GM12878 (cell line): ENCODE data around the gene RPS6KA5. TPM values are rescaled to one million over a fixed set of nuclear protein-coding genes. Genes with fewer than 3 reads are reported as not detected.

Source experiments
- ATAC-seq: fragments of 200-7000 bp; cut with Tn5 transposase; 3 replicates; pipeline ENCODE4 v1.9.1; 2020; ENCODE audit warnings: mild to moderate bottlenecking, moderate library complexity
- BruUV-seq: library from RNA; stranded (reverse); fragments of 400-500 nt; replicated peaks from 2 replicates; lab custom pipeline; 2021; lab: Mats Ljungman, UMichigan
- CTCF ChIA-PET: fragments of 300-600 bp; sonication (Branson Sonifier 250); formaldehyde crosslinking; extraction: SDS; loops from one replicate; lab custom pipeline; 2021; ENCODE audit warnings: inconsistent platforms; lab: Yijun Ruan, JAX
- POLR2A ChIA-PET: fragments of 350-600 bp; formaldehyde crosslinking; extraction: SDS; loops from one replicate; lab custom pipeline; 2021; ENCODE audit warnings: inconsistent platforms; lab: Charles Lee
- RAD21 ChIA-PET: fragments of 300-600 bp; sonication (Branson Sonifier 250); formaldehyde crosslinking; loops from one replicate; lab custom pipeline; 2023; ENCODE audit warnings: antibody characterized with exemption; ENCODE audit not compliant: unreplicated experiment; lab: Charles Lee
- SMC1A ChIA-PET: fragments of 300-600 bp; sonication (Branson Sonifier 250); formaldehyde crosslinking; loops from one replicate; lab custom pipeline; 2023; ENCODE audit not compliant: unreplicated experiment, uncharacterized antibody; lab: Charles Lee
- DNase-seq: peaks from one replicate; pipeline ENCODE4 v3.0.0-alpha.2; 2011; ENCODE audit warnings: low read depth, low spot score
- FAIRE-seq: peaks from 3 replicates; lab custom pipeline; 2011; peaks lifted over from hg19 to GRCh38; lab: Jason Lieb, UNC
- H2AFZ ChIP-seq: 2 replicates; pipeline ENCODE4 v1.6.0; 2011; ENCODE audit warnings: low read depth, low read length, control low read depth; ENCODE audit not compliant: control insufficient read depth
- H3K27ac ChIP-seq: 2 replicates; pipeline ENCODE4 v1.5.1; 2011; ENCODE audit warnings: control low read depth; ENCODE audit not compliant: control insufficient read depth, insufficient read depth
- H3K27me3 ChIP-seq, 2 experiments: replicated peaks in 1 of 2; 2 replicates each; pipeline versions ENCODE4 v1.6.0 to v1.6.1; 2011; ENCODE audit warnings: low read length in 1 of 2; ENCODE audit not compliant: control insufficient read depth in 2 of 2, insufficient read depth in 2 of 2
- H3K36me3 ChIP-seq, 2 experiments: 2 replicates each; pipeline ENCODE4 v1.5.1; 2011; ENCODE audit warnings: low read length in 1 of 2; ENCODE audit not compliant: control insufficient read depth in 2 of 2, insufficient read depth in 2 of 2
- H3K4me1 ChIP-seq: 2 replicates; pipeline ENCODE4 v1.6.1; 2011; ENCODE audit warnings: mild to moderate bottlenecking, low read length, moderate library complexity, mixed read lengths; ENCODE audit not compliant: control insufficient read depth, insufficient read depth
- H3K4me2 ChIP-seq: 2 replicates; pipeline ENCODE4 v1.6.0; 2011; ENCODE audit warnings: control low read depth; ENCODE audit not compliant: control insufficient read depth, insufficient read depth
- H3K4me3 ChIP-seq: fragments of 200-600 bp; sonication (generic); 2 replicates; pipeline ENCODE4 v1.5.1; 2016
- H3K79me2 ChIP-seq: 2 replicates; pipeline ENCODE4 v1.6.0; 2011; ENCODE audit warnings: low read length; ENCODE audit not compliant: control insufficient read depth, insufficient read depth
- H3K9ac ChIP-seq: 2 replicates; pipeline ENCODE4 v1.8.0; 2011; ENCODE audit warnings: low read length, control low read depth, mixed read lengths; ENCODE audit not compliant: control insufficient read depth, insufficient read depth
- H3K9me3 ChIP-seq: replicated peaks from 3 replicates; pipeline ENCODE4 v1.5.1; 2011; ENCODE audit warnings: mild to moderate bottlenecking, low read length; ENCODE audit not compliant: control insufficient read depth, insufficient read depth
- H4K20me1 ChIP-seq: 2 replicates; pipeline ENCODE4 v1.6.0; 2011; ENCODE audit not compliant: control insufficient read depth, insufficient read depth
- ATF7 ChIP-seq: fragments of 450-650 bp; IDR thresholded peaks from 2 replicates; pipeline ENCODE4 v1.6.1; 2016; ENCODE audit warnings: low read depth, mild to moderate bottlenecking
- BACH1 ChIP-seq: fragments of 450-650 bp; IDR thresholded peaks from 2 replicates; pipeline ENCODE4 v1.6.1; 2017; ENCODE audit warnings: mild to moderate bottlenecking, borderline replicate concordance
- CHD1 ChIP-seq: IDR thresholded peaks from 2 replicates; pipeline ENCODE4 v1.6.1; 2012; ENCODE audit warnings: low read depth, low read length, improper control_type of control experiment
- HDGF ChIP-seq: fragments of 450-650 bp; IDR thresholded peaks from 2 replicates; pipeline ENCODE4 v1.6.1; 2016; ENCODE audit warnings: antibody characterized with exemption
- KLF5 ChIP-seq: fragments of 450-650 bp; IDR thresholded peaks from 2 replicates; pipeline ENCODE4 v1.6.1; 2014; ENCODE audit warnings: mild to moderate bottlenecking; ENCODE audit not compliant: partially characterized antibody
- NFYA ChIP-seq: IDR thresholded peaks from 2 replicates; pipeline ENCODE4 v1.6.1; 2011; ENCODE audit warnings: low read depth, mild to moderate bottlenecking, low read length, improper control_type of control experiment, borderline replicate concordance
- NRF1 ChIP-seq: conservative IDR thresholded peaks from 2 replicates; pipeline ENCODE4 v1.6.1; 2011; ENCODE audit warnings: mild to moderate bottlenecking, low read depth, low read length, improper control_type of control experiment
- POLR2AphosphoS2 ChIP-seq: IDR thresholded peaks from 2 replicates; pipeline ENCODE4 v1.6.1; 2011; ENCODE audit warnings: low read depth, mild to moderate bottlenecking, low read length, improper control_type of control experiment, moderate library complexity
- RAD51 ChIP-seq: fragments of 450-650 bp; IDR thresholded peaks from 2 replicates; pipeline ENCODE4 v1.6.1; 2016; ENCODE audit warnings: moderate library complexity, mild to moderate bottlenecking, inconsistent platforms
- RBBP5 ChIP-seq: fragments of 200-600 bp; sonication (generic); conservative IDR thresholded peaks from 2 replicates; pipeline ENCODE4 v1.6.1; 2016
- RCOR1 ChIP-seq: conservative IDR thresholded peaks from 2 replicates; pipeline ENCODE4 v1.6.1; 2012; ENCODE audit warnings: low read depth, low read length, improper control_type of control experiment
- SIN3A ChIP-seq: IDR thresholded peaks from 2 replicates; pipeline ENCODE4 v1.6.1; 2012; ENCODE audit warnings: low read depth, low read length, improper control_type of control experiment
- SMARCA5 ChIP-seq: fragments of 450-650 bp; IDR thresholded peaks from 2 replicates; pipeline ENCODE4 v1.6.1; 2017; ENCODE audit warnings: mild to moderate bottlenecking
- TBL1XR1 ChIP-seq: IDR thresholded peaks from 2 replicates; pipeline ENCODE4 v1.6.1; 2012; ENCODE audit warnings: low read depth, low read length, improper control_type of control experiment
- WGBS: methylation state at CpG from one replicate; pipeline ENCODE4 v1.1.6; 2016; ENCODE audit warnings: low lambda C conversion rate; ENCODE audit not compliant: insufficient replicate concordance, insufficient coverage; ENCODE audit errors: missing lambda C conversion rate; 5-methylcytosine and 5-hydroxymethylcytosine counted together
- in situ Hi-C: fragments of 300-500 bp; cut with MboI; formaldehyde crosslinking; loops from 9 replicates; pipeline ENCODE4 v1.14.3; 2018; ENCODE audit warnings: mixed read lengths
- intact Hi-C: fragments of 100-400 bp; cut with micrococcal nuclease; formaldehyde crosslinking; loops from one replicate; pipeline ENCODE4 v1.14.2; 2022; ENCODE audit not compliant: unreplicated experiment
- polyA plus RNA-seq, 11 experiments: library from polyadenylated mRNA; depleted of rRNA in 4 of 11; unstranded in 6 of 11; stranded (reverse) in 5 of 11; fragments of >200 nt; fragmentation: Nextera tagmentation in 4 of 11; fragmentation: Illumina TruSeq in 1 of 11; extraction: Ambion mirVana in 4 of 11; extraction: Trizol in 1 of 11; gene quantifications; 1 replicate in 1 of 11; 2 replicates in 10 of 11; pipeline versions ENCODE4 v1.2.1 to v1.2.3, GENCODE V29; 2011 to 2016; ENCODE audit warnings: inconsistent platforms in 2 of 11, missing spikeins in 2 of 11, low read depth in 1 of 11
- total RNA-seq, 4 experiments: library from RNA; depleted of rRNA in 3 of 4; stranded (reverse); fragments of >200 nt in 3 of 4; fragmentation: Illumina TruSeq in 1 of 4; extraction: Trizol in 1 of 4; gene quantifications; 2 replicates each; pipeline versions ENCODE4 v1.2.1 to v1.2.3, GENCODE V29; 2013 to 2021
- TF ChIP-seq, protein P1 (sequence below): IDR thresholded peaks from 2 replicates; pipeline ENCODE4 v1.6.1; 2012; ENCODE audit warnings: low read depth, low read length, improper control_type of control experiment
- TF ChIP-seq, protein P2 (sequence below): fragments of 450-650 bp; IDR thresholded peaks from 2 replicates; pipeline ENCODE4 v1.6.1; 2017; ENCODE audit warnings: mild to moderate bottlenecking, low read depth, inconsistent platforms; ENCODE audit not compliant: poor library complexity, severe bottlenecking
- TF ChIP-seq, protein P3 (sequence below): fragments of 450-650 bp; IDR thresholded peaks from 2 replicates; pipeline ENCODE4 v1.6.1; 2017; ENCODE audit warnings: mild to moderate bottlenecking, moderate library complexity

RPS6KA5 gene
- total and polyA plus RNA-seq, 10 of the 15 experiments (the other 5 are each of a cell fraction or from before 2014, with no cell fraction given), result 1.4 to 7.0 (median 3.7) TPM

DNA sequence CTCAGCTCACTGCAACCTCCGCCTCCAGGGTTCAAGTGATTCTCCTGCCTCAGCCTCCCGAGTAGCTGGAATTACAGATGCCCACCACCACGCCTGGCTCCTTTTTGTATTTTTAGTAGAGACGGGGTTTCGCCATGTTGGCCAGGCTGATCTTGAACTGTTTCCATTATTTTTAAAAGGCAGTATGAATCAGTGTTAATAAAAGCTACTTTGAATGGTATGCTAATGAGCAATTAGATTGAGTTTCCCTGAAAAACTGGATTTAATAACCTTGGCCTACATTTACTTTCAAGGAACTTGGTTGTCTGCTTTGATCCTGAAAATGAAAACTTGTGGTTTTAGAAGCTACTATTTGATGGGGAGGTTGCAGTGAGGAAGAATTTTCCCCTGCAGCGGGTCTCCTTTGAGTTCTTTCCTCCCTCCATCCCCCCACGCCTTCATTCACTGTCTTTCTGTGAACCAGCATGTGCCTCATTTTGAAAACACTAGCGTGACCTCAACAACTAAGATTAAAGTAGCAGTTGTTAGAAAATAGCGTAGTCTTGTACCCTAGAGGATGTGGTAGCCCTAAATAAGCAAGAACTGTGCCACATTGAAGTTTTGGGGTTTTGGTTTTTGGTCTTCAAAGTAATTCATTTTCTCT is 17.8 kb upstream of the RPS6KA5 start:
- H3K4me3 ChIP-seq, result no peak overlapping the region
- DNase-seq (peak; percentile 77), ATAC-seq (peak; percentile 98), FAIRE-seq (peak; percentile 84)
- 33% methylated on average over 9 of the region's 9 CpGs for WGBS
- peak overlapping the region; percentile 61; the same call in 1 of the 2 replicates for H3K27ac ChIP-seq
- no peaks in the 10 kb centered on the region for H3K79me2 ChIP-seq
- no peaks in the 10 kb centered on the region for H4K20me1 ChIP-seq
- H3K4me2 ChIP-seq, result peak overlapping the region; percentile 62; the same call in 1 of the 2 replicates
- BruUV-seq, result no TSS peak
- peaks cover 5% of the 10 kb centered on the region for H3K4me1 ChIP-seq
- H2AFZ ChIP-seq, result peak overlapping the region; percentile 62
- CTCF ChIA-PET, result interaction anchor here (0.7 to 2.0 kb wide), 10 partner anchors 9 to 175 kb away, joined by 3 to 7 read pairs (median 4); partner anchors contain the start of genes DGLUCY and RPS6KA5
- no peaks in the 10 kb centered on the region for H3K9me3 ChIP-seq
- RAD21 ChIA-PET, result interaction anchor here (0.6 to 2.3 kb wide), 3 partner anchors 17 to 69 kb away, joined by 3 to 10 read pairs (median 3); partner anchors contain the start of gene RPS6KA5
- in situ Hi-C loops, result no loop called here
- H3K27me3 ChIP-seq, result no peaks in the 10 kb centered on the region
- intact Hi-C loops, result loop anchor here (1.0 kb wide), 1 partner anchor 18 kb away; the partner anchor contains the start of gene RPS6KA5
- H3K9ac ChIP-seq, result peak overlapping the region; percentile 40; the same call in 1 of the 2 replicates
- no peaks in the 10 kb centered on the region for H3K36me3 ChIP-seq
- POLR2A ChIA-PET, result interaction anchor here (0.5 to 0.8 kb wide), 4 partner anchors 17 to 43 kb away, joined by 3 read pairs; partner anchors contain the start of gene DGLUCY
- SMC1A ChIA-PET, result interaction anchor here (0.8 to 2.7 kb wide), 16 partner anchors 9 to 175 kb away, joined by 3 to 11 read pairs (median 4); partner anchors contain the start of genes DGLUCY and RPS6KA5
- TF ChIP-seq SMARCA5 (no peak), NFYA (no peak), CHD1 (0 out of 2 replicates have a peak, but pooled peaks have one; percentile 44), SIN3A (no peak), RCOR1 (no peak), HDGF (no peak), RBBP5 (no peak), RAD51 (peak; percentile 41; the same call in 1 of the 2 replicates), ATF7 (peak; percentile 86), KLF5 (no peak), TBL1XR1 (peak; percentile 80), POLR2AphosphoS2 (no peak), BACH1 (no peak), NRF1 (no peak)
- TF ChIP-seq, protein P1, sequence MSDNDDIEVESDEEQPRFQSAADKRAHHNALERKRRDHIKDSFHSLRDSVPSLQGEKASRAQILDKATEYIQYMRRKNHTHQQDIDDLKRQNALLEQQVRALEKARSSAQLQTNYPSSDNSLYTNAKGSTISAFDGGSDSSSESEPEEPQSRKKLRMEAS, result no peak; the same call in 1 of the 2 replicates
- TF ChIP-seq, protein P2, sequence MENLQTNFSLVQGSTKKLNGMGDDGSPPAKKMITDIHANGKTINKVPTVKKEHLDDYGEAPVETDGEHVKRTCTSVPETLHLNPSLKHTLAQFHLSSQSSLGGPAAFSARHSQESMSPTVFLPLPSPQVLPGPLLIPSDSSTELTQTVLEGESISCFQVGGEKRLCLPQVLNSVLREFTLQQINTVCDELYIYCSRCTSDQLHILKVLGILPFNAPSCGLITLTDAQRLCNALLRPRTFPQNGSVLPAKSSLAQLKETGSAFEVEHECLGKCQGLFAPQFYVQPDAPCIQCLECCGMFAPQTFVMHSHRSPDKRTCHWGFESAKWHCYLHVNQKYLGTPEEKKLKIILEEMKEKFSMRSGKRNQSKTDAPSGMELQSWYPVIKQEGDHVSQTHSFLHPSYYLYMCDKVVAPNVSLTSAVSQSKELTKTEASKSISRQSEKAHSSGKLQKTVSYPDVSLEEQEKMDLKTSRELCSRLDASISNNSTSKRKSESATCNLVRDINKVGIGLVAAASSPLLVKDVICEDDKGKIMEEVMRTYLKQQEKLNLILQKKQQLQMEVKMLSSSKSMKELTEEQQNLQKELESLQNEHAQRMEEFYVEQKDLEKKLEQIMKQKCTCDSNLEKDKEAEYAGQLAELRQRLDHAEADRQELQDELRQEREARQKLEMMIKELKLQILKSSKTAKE, result peak; percentile 77
- TF ChIP-seq, protein P3, sequence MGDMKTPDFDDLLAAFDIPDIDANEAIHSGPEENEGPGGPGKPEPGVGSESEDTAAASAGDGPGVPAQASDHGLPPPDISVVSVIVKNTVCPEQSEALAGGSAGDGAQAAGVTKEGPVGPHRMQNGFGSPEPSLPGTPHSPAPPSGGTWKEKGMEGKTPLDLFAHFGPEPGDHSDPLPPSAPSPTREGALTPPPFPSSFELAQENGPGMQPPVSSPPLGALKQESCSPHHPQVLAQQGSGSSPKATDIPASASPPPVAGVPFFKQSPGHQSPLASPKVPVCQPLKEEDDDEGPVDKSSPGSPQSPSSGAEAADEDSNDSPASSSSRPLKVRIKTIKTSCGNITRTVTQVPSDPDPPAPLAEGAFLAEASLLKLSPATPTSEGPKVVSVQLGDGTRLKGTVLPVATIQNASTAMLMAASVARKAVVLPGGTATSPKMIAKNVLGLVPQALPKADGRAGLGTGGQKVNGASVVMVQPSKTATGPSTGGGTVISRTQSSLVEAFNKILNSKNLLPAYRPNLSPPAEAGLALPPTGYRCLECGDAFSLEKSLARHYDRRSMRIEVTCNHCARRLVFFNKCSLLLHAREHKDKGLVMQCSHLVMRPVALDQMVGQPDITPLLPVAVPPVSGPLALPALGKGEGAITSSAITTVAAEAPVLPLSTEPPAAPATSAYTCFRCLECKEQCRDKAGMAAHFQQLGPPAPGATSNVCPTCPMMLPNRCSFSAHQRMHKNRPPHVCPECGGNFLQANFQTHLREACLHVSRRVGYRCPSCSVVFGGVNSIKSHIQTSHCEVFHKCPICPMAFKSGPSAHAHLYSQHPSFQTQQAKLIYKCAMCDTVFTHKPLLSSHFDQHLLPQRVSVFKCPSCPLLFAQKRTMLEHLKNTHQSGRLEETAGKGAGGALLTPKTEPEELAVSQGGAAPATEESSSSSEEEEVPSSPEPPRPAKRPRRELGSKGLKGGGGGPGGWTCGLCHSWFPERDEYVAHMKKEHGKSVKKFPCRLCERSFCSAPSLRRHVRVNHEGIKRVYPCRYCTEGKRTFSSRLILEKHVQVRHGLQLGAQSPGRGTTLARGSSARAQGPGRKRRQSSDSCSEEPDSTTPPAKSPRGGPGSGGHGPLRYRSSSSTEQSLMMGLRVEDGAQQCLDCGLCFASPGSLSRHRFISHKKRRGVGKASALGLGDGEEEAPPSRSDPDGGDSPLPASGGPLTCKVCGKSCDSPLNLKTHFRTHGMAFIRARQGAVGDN, result peak; percentile 47; the same call in 1 of the 2 replicates
